GDM1 (cell line): ENCODE results near the gene RNF207.
A peak's percentile ranks its signal among the peaks of the same experiment; 100 is the strongest.

Experiments
- DNase-seq: peaks from one replicate; lab custom pipeline; 2025; lab: John Stamatoyannopoulos, UW

Gene RNF207

DNA sequence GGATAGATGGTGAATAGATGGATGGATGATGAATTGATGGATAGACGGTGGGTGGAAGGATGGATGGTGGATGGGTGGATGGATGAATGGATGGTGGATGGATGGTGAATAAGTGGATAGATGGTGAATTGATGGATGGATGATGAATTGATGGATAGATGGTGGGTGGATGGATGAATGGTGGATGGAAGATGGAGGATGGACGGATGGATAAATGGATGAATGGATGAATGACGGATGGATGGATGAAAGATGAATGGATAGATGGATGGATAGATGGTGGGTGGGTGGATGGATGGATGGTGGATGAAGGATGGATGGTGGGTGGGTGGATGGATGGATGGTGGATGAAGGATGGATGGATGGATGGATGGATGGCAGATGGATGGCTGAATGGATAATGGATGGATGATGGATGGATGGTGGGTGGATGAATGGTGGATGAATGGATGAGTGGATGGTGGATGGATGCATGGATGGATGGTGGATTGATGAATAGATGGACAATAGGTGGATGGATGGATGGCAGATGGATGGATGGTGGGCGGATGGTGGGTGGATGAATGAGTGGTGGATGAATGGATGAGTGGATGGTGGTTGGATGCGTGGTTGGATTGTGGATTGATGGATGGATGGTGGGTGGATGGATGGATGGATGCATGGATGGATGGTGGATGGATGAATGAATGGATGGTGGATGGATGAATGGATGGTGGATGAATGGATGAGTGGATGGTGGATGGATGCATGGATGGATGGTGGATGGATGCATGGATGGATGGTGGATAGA is 31.1 kb upstream of the RNF207 start:
- DNase-seq: no peak

- no peak for DNase-seq
Observed at GRCh38 chr1:6175411-6175828, 30.5 kb upstream of the RNF207 start.

- no peak for DNase-seq
Observed at GRCh38 chr1:6176779-6177178, 29.1 kb upstream of the RNF207 start.

GRCh38 chr1:6177681-6178380 is 28.1 kb upstream of the RNF207 start:
- DNase-seq: no peak

GRCh38 chr1:6178751-6179563 is 27.0 kb upstream of the RNF207 start:
- DNase-seq: no peak

DNA sequence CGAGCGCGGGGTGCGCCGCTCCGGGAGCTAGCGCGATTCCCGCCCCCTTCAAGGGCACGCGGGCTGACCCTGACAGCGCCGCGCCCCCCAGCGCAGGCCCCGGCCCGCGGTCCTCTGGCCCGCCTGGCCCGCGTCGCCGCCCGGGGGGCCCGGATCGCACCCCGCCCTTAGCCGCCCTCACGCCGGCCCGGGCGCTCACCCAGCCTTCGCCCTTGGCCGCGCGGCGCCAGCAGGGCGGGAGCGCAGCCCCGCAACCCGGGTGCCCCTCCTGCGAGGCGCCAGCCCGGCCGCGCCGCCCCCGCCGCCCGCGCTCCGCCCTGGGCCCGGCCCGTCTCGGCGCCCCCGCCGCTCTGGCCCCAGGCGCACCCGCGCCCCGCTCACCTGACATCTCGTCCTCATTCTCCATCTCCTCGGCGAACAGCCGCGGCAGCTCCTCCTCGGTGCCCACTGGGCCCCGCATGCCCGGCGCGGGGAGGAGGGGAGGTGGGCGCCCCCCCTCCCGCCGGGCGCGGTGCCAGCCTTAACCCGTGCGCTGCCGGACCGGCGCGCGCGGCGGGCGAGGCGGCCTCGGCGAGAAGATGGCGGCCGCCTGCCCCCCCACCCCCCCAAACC is 26.2 kb upstream of the RNF207 start:
- no peak for DNase-seq

DNA sequence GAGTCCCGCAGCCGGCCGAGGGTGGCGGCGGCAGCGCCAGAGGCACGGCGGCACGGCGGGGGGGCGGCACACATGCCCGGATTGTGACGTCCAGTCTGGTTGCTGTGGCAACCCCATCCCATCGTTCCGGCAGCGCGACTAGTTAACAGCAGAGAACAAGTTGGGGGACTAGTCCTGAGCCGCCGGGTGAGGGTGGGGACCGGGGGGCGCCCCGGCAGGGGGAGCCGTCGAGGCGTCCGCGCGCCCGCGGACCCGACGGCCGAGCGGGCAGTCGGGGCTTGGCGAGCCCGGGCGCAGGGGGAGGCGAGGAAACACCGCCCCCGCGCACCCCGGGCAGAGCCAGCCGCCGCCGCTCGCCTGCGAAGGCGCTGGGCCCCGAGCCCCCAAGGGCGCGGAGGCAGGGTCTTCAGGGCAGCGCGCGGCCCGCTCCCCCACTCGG is 25.6 kb upstream of the RNF207 start, which contains the start of gene CHD5:
Gene CHD5 (minus strand): TSS at position 54 of the 439 bp plus-strand sequence. CDS start 298 bp downstream, outside the sequence.
- DNase-seq: no peak

GRCh38 chr1:6180707-6181311 is 25.1 kb upstream of the RNF207 start:
- no peak for DNase-seq

- DNase-seq: no peak
Observed at GRCh38 chr1:6181347-6181770, 24.6 kb upstream of the RNF207 start.

DNA sequence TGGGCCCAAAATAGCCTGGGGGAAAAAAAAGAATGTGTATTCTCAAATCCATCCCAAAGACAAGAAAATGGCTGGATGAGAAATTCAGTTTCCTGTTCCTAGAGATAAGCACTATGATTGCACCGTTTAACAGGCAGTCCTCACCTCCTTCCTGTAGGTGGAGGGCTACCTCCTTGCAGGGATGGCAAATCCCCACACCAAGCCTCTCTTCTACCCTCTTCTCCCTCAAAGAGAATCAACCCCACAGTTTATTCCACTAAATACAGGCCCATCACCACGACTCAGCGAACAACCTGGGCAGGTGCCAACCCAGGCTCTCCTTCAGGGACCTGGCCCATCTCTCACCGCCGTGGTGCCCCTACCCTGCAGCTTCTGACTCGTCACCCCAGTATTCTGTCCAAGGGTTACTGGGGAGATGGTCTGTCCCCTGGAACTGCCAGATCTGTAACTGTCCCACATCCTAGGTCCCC is 22.4 kb upstream of the RNF207 start:
- no peak for DNase-seq

DNA sequence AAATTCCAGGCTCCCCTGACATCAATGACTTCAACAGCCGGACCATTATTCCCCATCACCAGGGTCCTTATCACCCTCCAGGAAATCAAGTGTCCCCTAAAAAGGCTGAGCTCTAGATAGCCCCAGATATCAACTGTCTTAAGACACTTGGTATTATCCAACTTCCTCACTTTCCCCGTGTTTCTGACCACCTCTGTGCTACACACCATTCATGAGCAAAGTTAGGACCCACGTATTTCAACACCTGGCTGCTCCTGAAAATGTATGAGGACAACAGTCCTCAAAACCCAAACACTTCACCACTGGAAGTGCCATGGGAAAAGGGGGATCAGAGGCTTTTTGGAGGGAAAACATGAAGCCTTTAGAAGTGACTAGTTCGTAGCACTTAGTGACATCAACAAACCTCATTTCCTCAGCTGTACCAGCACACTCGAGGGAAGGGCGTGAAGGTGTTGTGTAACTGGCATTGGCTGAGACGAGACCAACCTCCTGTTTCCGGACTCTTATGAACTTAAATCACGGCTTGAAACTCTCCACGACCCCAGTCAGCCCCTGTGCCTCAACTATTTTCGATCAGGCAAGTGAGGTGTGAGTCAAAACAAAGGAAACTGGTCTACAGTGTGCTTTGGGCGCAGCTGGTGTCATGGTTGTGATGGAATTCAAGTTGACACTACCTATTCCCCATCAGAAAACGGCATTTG is 21.7 kb upstream of the RNF207 start:
- DNase-seq: no peak

DNA sequence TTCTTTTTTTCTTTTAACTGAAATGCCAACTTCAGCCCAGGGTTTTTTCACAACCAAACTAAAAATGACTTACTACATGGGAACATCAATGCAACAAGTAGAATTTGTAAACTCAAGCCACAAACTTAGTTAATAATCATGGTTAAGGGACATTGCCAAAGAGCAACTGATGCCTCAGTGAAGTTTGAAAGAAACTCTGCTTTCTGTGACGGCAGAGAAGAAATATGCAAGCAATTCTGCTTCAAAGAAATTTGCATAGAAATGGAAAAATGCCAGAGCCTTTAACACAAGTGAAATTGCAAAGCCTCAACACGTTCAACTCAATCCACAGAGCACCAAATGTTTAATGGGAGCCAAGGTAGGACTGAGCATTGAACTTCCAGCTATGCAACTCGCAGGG is 20.8 kb upstream of the RNF207 start:
- DNase-seq: no peak

- DNase-seq: no peak
Observed at GRCh38 chr1:6185635-6186382, 20.1 kb upstream of the RNF207 start.

DNA sequence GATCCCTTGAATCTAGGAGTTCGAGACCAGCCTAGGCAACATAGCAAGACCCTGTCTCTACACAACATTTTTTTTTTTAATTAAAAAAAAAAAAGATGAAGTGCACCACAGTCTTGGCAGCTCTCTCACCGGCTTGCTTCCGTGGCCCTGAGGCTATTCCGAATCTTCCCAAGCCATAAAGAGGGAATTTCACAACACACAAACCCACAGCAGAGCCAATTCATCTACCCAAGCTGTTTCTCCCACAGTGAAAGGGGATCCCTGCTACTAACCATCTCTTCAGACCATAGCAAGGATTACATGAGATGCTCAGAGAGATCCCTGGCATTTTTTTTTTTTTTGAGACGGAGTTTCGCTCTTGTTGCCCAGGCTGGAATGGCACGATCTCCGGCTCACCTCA is 17.5 kb upstream of the RNF207 start:
- no peak for DNase-seq

- no peak for DNase-seq
Observed at GRCh38 chr1:6191968-6192367, 14.0 kb upstream of the RNF207 start.

DNA sequence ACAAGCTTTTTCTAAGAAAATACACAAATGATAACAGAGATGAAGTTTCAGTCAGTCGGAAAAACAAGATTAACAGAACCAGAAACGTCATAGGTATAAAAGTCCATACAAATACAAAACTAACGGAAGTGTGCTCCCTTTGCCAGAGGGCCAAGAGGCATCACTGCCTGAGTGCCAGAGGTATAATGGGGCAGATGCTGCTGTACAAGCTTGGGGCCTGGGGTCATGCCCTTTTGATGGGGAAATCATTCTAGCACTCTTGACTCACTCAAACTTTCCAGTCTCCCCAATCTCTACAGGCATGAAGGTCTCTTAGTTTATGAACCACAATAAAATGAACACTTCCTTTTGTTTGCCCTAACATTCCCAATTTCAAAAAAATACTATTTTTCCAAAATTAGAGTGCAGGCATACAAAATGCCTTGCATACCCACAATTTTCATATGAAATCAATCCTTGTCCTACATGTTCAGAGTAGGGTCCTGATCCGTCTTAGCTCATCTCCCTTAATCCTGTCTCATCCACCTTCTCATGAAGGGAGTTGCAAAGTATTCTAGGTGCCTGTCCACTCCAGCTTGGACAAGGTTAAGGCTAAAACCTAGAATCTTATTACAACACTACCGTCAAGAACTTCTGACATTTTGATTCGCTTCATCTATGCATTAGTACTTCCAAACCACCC is 8.0 kb upstream of the RNF207 start:
- no peak for DNase-seq

DNA sequence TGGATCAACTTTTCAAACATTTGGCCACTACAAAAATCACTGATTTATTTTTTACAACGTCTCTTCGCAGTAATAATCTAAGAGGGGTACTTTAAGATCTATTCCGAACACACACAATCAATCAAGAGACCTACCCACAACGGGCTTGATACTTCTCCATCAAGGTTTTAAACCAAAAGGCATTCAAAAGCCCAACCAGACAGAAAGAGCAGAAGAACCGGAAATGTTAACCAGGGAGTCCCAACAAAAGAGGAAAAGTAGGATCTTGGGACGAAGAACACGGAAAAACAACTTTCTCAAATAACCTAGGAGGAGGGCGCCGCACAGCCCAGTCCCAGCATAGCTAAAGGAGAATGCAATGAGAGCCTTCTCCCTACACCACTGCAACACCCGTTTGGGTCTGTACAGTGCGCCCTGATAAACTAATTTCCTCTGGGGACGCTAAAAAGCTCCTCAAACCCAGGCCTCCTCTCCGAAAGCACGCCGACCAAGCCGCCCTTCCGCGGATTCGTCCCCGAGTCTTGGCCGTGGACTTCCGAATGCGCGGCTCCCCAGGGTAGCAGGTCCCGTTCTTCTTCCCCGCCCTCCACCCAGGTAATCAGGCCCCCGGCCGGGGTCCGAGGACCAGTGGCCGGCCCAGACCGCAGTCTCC is 7.1 kb upstream of the RNF207 start:
- no peak for DNase-seq

GRCh38 chr1:6199298-6200187 is 6.4 kb upstream of the RNF207 start, which contains the start of gene RPL22:
TSS of gene RPL22 (minus strand) at chr1:6199595. CDS start at chr1:6199573, 22 bp downstream.
- peak; percentile 98 for DNase-seq
